H9 (cell line): ENCODE results near the gene CNNM1. TPM values are rescaled to one million over a fixed set of nuclear protein-coding genes. Genes with fewer than 3 reads are reported as not detected.
A peak's percentile ranks its signal among the peaks of the same experiment; 100 is the strongest.

Experiments
- DNase-seq: peaks from one replicate; pipeline ENCODE4 v3.0.0-alpha.2; 2017
- H2AFZ ChIP-seq: one replicate; pipeline ENCODE4 v1.6.1; 2013; ENCODE audit warnings: mild to moderate bottlenecking, low read length, control low read depth, moderate library complexity
- H2AK5ac ChIP-seq: 2 replicates; pipeline ENCODE4 v1.6.1; 2013; ENCODE audit warnings: low read length, control low read depth, mixed read lengths; ENCODE audit not compliant: insufficient read length
- H2BK120ac ChIP-seq: one replicate; pipeline ENCODE4 v1.6.1; 2013; ENCODE audit warnings: low read depth, mild to moderate bottlenecking, low read length, control low read depth, inconsistent platforms; ENCODE audit not compliant: poor library complexity, severe bottlenecking
- H2BK12ac ChIP-seq: 2 replicates; pipeline ENCODE4 v1.6.1; 2013; ENCODE audit warnings: low read length, control low read depth, mixed read lengths, low read depth; ENCODE audit not compliant: insufficient read length
- H2BK15ac ChIP-seq: 2 replicates; pipeline ENCODE4 v1.6.1; 2013; ENCODE audit warnings: low read depth, low read length, control low read depth
- H2BK20ac ChIP-seq: one replicate; pipeline ENCODE4 v1.6.1; 2013; ENCODE audit warnings: low read depth, mild to moderate bottlenecking, low read length, control low read depth, inconsistent platforms; ENCODE audit not compliant: poor library complexity, severe bottlenecking
- H2BK5ac ChIP-seq: 2 replicates; pipeline ENCODE4 v1.6.1; 2013; ENCODE audit warnings: low read length, control low read depth, mixed read lengths; ENCODE audit not compliant: insufficient read length
- H3K14ac ChIP-seq: 2 replicates; pipeline ENCODE4 v1.6.1; 2013; ENCODE audit warnings: low read length, control low read depth; ENCODE audit not compliant: insufficient read depth
- H3K18ac ChIP-seq: 2 replicates; pipeline ENCODE4 v1.6.1; 2013; ENCODE audit warnings: low read depth, mild to moderate bottlenecking, mixed read lengths, low read length, control low read depth; ENCODE audit not compliant: insufficient read length
- H3K23ac ChIP-seq: 2 replicates; pipeline ENCODE4 v1.6.1; 2013; ENCODE audit warnings: low read length, control low read depth, mixed read lengths, low read depth; ENCODE audit not compliant: insufficient read length
- H3K23me2 ChIP-seq: 2 replicates; pipeline ENCODE4 v1.6.1; 2013; ENCODE audit warnings: low read depth, mild to moderate bottlenecking, mixed read lengths, low read length, control low read depth; ENCODE audit not compliant: insufficient read length, poor library complexity, severe bottlenecking
- H3K27ac ChIP-seq: 2 replicates; pipeline ENCODE4 v1.5.1; 2013; ENCODE audit warnings: low read length, control low read depth, mixed read lengths, low read depth; ENCODE audit not compliant: insufficient read length
- H3K27me3 ChIP-seq: 2 replicates; pipeline ENCODE4 v1.6.1; 2013; ENCODE audit warnings: low read length, control low read depth, inconsistent platforms; ENCODE audit not compliant: insufficient read depth
- H3K4ac ChIP-seq: 2 replicates; pipeline ENCODE4 v1.6.1; 2013; ENCODE audit warnings: low read depth, mild to moderate bottlenecking, control low read depth, inconsistent platforms, low read length, moderate library complexity
- H3K4me1 ChIP-seq: 2 replicates; pipeline ENCODE4 v1.6.1; 2013; ENCODE audit warnings: low read length, control low read depth, inconsistent platforms; ENCODE audit not compliant: insufficient read depth
- H3K4me2 ChIP-seq: 2 replicates; pipeline ENCODE4 v1.6.1; 2013; ENCODE audit warnings: low read length, control low read depth, mixed read lengths; ENCODE audit not compliant: insufficient read length, insufficient read depth
- H3K56ac ChIP-seq: 2 replicates; pipeline ENCODE4 v1.6.1; 2013; ENCODE audit warnings: low read depth, mild to moderate bottlenecking, mixed read lengths, low read length, control low read depth; ENCODE audit not compliant: insufficient read length
- H3K79me1 ChIP-seq: 2 replicates; pipeline ENCODE4 v1.6.1; 2013; ENCODE audit warnings: low read depth, mild to moderate bottlenecking, moderate library complexity, low read length, control low read depth, inconsistent platforms; ENCODE audit not compliant: insufficient read depth, poor library complexity, severe bottlenecking
- H3K79me2 ChIP-seq: 2 replicates; pipeline ENCODE4 v1.6.1; 2013; ENCODE audit warnings: low read length, control low read depth, inconsistent platforms; ENCODE audit not compliant: insufficient read depth
- H3K9ac ChIP-seq: 2 replicates; pipeline ENCODE4 v1.6.1; 2013; ENCODE audit warnings: low read length, control low read depth, mixed read lengths; ENCODE audit not compliant: insufficient read length; ENCODE audit errors: extremely low read depth
- H3K9me3 ChIP-seq: one replicate; pipeline ENCODE4 v1.6.1; 2013; ENCODE audit warnings: low read depth, low read length, inconsistent platforms; ENCODE audit not compliant: control insufficient read depth
- H3T11ph ChIP-seq: one replicate; pipeline ENCODE4 v1.6.1; 2013; ENCODE audit warnings: mild to moderate bottlenecking, low read length, control low read depth, inconsistent platforms
- H4K20me1 ChIP-seq: one replicate; pipeline ENCODE4 v1.6.1; 2013; ENCODE audit not compliant: control insufficient read depth, insufficient read length, insufficient read depth
- H4K5ac ChIP-seq: 2 replicates; pipeline ENCODE4 v1.6.1; 2013; ENCODE audit warnings: low read depth, mild to moderate bottlenecking, mixed read lengths, low read length, control low read depth; ENCODE audit not compliant: insufficient read length
- H4K8ac ChIP-seq: replicated peaks from 2 replicates; pipeline ENCODE4 v1.6.1; 2013; ENCODE audit warnings: low read length, control low read depth, mixed read lengths, low read depth; ENCODE audit not compliant: insufficient read length
- H4K91ac ChIP-seq: 2 replicates; pipeline ENCODE4 v1.6.1; 2013; ENCODE audit warnings: low read depth, mild to moderate bottlenecking, moderate library complexity, mixed read lengths, low read length, control low read depth; ENCODE audit not compliant: insufficient read length
- H3K27ac Mint-ChIP-seq, 3 experiments: 2 replicates in 2 of 3; 3 replicates in 1 of 3; pipeline ENCODE4 v1.8.0; 2020 to 2021; ENCODE audit warnings: mixed read lengths in 3 of 3, mild to moderate bottlenecking in 1 of 3, moderate library complexity in 1 of 3
- H3K27me3 Mint-ChIP-seq: 2 replicates; pipeline ENCODE4 v1.8.0; 2021; ENCODE audit warnings: low read depth, mild to moderate bottlenecking, moderate library complexity, mixed read lengths
- H3K36me3 Mint-ChIP-seq, 3 experiments: 2 replicates in 2 of 3; 3 replicates in 1 of 3; pipeline ENCODE4 v1.8.0; 2020 to 2021; ENCODE audit warnings: low read depth in 3 of 3, mixed read lengths in 3 of 3; ENCODE audit not compliant: insufficient read depth in 1 of 3
- H3K4me1 Mint-ChIP-seq, 2 experiments: 2 replicates each; pipeline ENCODE4 v1.8.0; 2020; ENCODE audit warnings: mixed read lengths in 2 of 2
- H3K4me3 Mint-ChIP-seq, 2 experiments: 2 replicates in 1 of 2; 3 replicates in 1 of 2; pipeline ENCODE4 v1.8.0; 2020 to 2021; ENCODE audit warnings: mild to moderate bottlenecking in 2 of 2, mixed read lengths in 2 of 2, moderate library complexity in 1 of 2
- H3K9me3 Mint-ChIP-seq, 2 experiments: 2 replicates in 1 of 2; 3 replicates in 1 of 2; pipeline ENCODE4 v1.8.0; 2020; ENCODE audit warnings: mild to moderate bottlenecking in 2 of 2, mixed read lengths in 2 of 2, moderate library complexity in 1 of 2
- WGBS: extraction: QIAGEN DNeasy Blood & Tissue Kit; methylation state at CpG from one replicate; pipeline ENCODE4 v1.1.7; 2013; ENCODE audit warnings: missing lambda C conversion rate, low lambda C conversion rate, mixed read lengths; ENCODE audit not compliant: insufficient read length; ENCODE audit errors: extremely low coverage; 5-methylcytosine and 5-hydroxymethylcytosine counted together
- total RNA-seq: library from RNA; stranded (reverse); gene quantifications from 2 replicates; pipeline ENCODE4 v1.2.1, GENCODE V29; 2021
- TF ChIP-seq, protein P1 (sequence below): fragments of 200-600 bp; sonication (generic); conservative IDR thresholded peaks from 3 replicates; pipeline ENCODE4 v1.8.0; 2021; ENCODE audit warnings: antibody characterized with exemption, mild to moderate bottlenecking

Gene CNNM1
- total RNA-seq, 1 experiment from 2014 or later = 0.35 TPM

DNA sequence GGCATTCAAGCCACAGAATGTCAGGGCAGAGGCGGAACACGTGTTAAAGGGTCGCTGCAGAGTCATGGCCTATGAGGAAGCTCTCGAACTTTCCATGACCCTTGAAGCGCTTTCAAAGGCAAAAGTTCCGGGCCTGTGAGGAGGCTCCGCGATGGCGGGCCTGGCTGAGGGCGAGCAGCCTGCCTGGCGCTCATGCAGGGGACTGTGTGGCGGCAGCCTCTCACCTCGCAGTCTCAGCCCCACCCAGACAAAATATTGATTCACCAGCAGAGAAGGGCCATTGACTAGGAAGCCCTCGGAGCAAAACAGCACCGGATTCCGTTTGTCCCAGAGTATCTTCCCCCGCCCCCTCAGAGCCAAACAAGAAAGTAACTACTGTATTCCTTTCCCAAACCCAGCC, 12.8 kb upstream of the CNNM1 start:
- H3K27ac ChIP-seq = no peak overlapping the region
- no peaks in the 10 kb centered on the region for H3K79me2 ChIP-seq
- H2BK120ac ChIP-seq = no peak overlapping the region
- no peak overlapping the region for H3K4me2 ChIP-seq
- H3K9ac ChIP-seq = no peak overlapping the region
- H3K4me3 Mint-ChIP-seq = no peak overlapping the region
- no peaks in the 10 kb centered on the region for H4K20me1 ChIP-seq
- no peak overlapping the region for H3K56ac ChIP-seq
- H3K36me3 Mint-ChIP-seq = no peaks in the 10 kb centered on the region
- H3K27me3 ChIP-seq = no peaks in the 10 kb centered on the region
- no peak overlapping the region; the same call in 1 of the 2 replicates for H3K14ac ChIP-seq
- TF ChIP-seq, protein P1, sequence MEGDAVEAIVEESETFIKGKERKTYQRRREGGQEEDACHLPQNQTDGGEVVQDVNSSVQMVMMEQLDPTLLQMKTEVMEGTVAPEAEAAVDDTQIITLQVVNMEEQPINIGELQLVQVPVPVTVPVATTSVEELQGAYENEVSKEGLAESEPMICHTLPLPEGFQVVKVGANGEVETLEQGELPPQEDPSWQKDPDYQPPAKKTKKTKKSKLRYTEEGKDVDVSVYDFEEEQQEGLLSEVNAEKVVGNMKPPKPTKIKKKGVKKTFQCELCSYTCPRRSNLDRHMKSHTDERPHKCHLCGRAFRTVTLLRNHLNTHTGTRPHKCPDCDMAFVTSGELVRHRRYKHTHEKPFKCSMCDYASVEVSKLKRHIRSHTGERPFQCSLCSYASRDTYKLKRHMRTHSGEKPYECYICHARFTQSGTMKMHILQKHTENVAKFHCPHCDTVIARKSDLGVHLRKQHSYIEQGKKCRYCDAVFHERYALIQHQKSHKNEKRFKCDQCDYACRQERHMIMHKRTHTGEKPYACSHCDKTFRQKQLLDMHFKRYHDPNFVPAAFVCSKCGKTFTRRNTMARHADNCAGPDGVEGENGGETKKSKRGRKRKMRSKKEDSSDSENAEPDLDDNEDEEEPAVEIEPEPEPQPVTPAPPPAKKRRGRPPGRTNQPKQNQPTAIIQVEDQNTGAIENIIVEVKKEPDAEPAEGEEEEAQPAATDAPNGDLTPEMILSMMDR = no peak
- H3K18ac ChIP-seq = no peak overlapping the region
- H3K27ac Mint-ChIP-seq = no peak overlapping the region
- no peak overlapping the region for H3T11ph ChIP-seq
- no peak overlapping the region for H2BK15ac ChIP-seq
- no CpG with 5 or more reads among the region's 17 CpGs for WGBS
- H2AFZ ChIP-seq = no peak overlapping the region
- no peaks in the 10 kb centered on the region for H3K79me1 ChIP-seq
- H2BK20ac ChIP-seq = no peak overlapping the region
- peak; percentile 32 for DNase-seq
- no peak overlapping the region for H4K8ac ChIP-seq
- peaks cover 0 to 5% of the 10 kb centered on the region in 2 experiments; a peak in 2 of 5 replicates for H3K9me3 Mint-ChIP-seq
- no peaks in the 10 kb centered on the region for H3K9me3 ChIP-seq
- H3K27me3 Mint-ChIP-seq = peaks cover 6% of the 10 kb centered on the region
- no peaks in the 10 kb centered on the region for H3K23me2 ChIP-seq
- H3K23ac ChIP-seq = no peak overlapping the region
- H2BK5ac ChIP-seq = no peak overlapping the region
- no peak overlapping the region for H3K4ac ChIP-seq
- no peak overlapping the region for H2AK5ac ChIP-seq
- H2BK12ac ChIP-seq = no peak overlapping the region
- no peak overlapping the region for H4K91ac ChIP-seq
- no peak overlapping the region for H4K5ac ChIP-seq
- H3K4me1 Mint-ChIP-seq = no peaks in the 10 kb centered on the region
- no peaks in the 10 kb centered on the region for H3K4me1 ChIP-seq
